22Rv1 (cell line): Measurements from ENCODE around the gene DACH2.

Experiments
- CTCF ChIP-seq: fragments of 450-650 bp; IDR thresholded peaks from 2 replicates; pipeline ENCODE4 v1.5.1; 2017; ENCODE audit warnings: mild to moderate bottlenecking
- ZFX ChIP-seq: fragments of 450-650 bp; IDR thresholded peaks from 2 replicates; pipeline ENCODE4 v1.6.1; 2017; ENCODE audit warnings: antibody characterized with exemption, borderline replicate concordance

- no peak for TF ChIP-seq CTCF
- no peak for TF ChIP-seq ZFX
Measured at GRCh38 chrX:86322913-86323312, 174.7 kb downstream of the DACH2 start.
